Measurements from ENCODE around the gene THAP7. TPM values are rescaled to one million over a fixed set of nuclear protein-coding genes. Genes with fewer than 3 reads are reported as not detected.

THAP7 gene
- total RNA-seq, 1 experiment from 2014 or later, result 19.3 TPM

GRCh38 chr22:20975541-20976290 is 26.2 kb downstream of the THAP7 start:
- Mint-ChIP-seq H3K4me3 (no peak overlapping the region), H3K9me3 (peaks cover 12% of the 10 kb centered on the region), H3K36me3 (peaks cover 10% of the 10 kb centered on the region; the same call in 1 of the 2 replicates), H3K27me3 (ENCODE audit: low read depth) (peaks cover 33% of the 10 kb centered on the region), H3K27ac (no peak overlapping the region), H3K4me1 (peaks cover 17% of the 10 kb centered on the region)
- DNase-seq (ENCODE audit: low spot score) (no peak), ATAC-seq (no peak)
- TF ChIP-seq, protein P1, sequence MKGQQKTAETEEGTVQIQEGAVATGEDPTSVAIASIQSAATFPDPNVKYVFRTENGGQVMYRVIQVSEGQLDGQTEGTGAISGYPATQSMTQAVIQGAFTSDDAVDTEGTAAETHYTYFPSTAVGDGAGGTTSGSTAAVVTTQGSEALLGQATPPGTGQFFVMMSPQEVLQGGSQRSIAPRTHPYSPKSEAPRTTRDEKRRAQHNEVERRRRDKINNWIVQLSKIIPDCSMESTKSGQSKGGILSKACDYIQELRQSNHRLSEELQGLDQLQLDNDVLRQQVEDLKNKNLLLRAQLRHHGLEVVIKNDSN (CRISPR knock-in tag; IDR thresholded peaks at IDR 0.05), result no peak
- TF ChIP-seq, protein P2, sequence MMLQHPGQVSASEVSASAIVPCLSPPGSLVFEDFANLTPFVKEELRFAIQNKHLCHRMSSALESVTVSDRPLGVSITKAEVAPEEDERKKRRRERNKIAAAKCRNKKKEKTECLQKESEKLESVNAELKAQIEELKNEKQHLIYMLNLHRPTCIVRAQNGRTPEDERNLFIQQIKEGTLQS (CRISPR knock-in tag; conservative IDR thresholded peaks at IDR 0.05), result no peak
- TF ChIP-seq, protein P3, sequence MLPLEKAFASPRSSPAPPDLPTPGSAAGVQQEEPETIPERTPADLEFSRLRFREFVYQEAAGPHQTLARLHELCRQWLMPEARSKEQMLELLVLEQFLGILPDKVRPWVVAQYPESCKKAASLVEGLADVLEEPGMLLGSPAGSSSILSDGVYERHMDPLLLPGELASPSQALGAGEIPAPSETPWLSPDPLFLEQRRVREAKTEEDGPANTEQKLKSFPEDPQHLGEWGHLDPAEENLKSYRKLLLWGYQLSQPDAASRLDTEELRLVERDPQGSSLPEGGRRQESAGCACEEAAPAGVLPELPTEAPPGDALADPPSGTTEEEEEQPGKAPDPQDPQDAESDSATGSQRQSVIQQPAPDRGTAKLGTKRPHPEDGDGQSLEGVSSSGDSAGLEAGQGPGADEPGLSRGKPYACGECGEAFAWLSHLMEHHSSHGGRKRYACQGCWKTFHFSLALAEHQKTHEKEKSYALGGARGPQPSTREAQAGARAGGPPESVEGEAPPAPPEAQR (CRISPR knock-in tag; IDR thresholded peaks at IDR 0.05), result no peak
- TF ChIP-seq, protein P4, sequence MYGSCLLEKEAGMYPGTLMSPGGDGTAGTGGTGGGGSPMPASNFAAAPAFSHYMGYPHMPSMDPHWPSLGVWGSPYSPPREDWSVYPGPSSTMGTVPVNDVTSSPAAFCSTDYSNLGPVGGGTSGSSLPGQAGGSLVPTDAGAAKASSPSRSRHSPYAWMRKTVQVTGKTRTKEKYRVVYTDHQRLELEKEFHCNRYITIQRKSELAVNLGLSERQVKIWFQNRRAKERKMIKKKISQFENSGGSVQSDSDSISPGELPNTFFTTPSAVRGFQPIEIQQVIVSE (CRISPR knock-in tag; IDR thresholded peaks at IDR 0.05; ENCODE audit: borderline replicate concordance), result no peak
- TF ChIP-seq ZBTB43 (CRISPR knock-in tag; IDR thresholded peaks at IDR 0.05), result no peak
- TF ChIP-seq, protein P5, sequence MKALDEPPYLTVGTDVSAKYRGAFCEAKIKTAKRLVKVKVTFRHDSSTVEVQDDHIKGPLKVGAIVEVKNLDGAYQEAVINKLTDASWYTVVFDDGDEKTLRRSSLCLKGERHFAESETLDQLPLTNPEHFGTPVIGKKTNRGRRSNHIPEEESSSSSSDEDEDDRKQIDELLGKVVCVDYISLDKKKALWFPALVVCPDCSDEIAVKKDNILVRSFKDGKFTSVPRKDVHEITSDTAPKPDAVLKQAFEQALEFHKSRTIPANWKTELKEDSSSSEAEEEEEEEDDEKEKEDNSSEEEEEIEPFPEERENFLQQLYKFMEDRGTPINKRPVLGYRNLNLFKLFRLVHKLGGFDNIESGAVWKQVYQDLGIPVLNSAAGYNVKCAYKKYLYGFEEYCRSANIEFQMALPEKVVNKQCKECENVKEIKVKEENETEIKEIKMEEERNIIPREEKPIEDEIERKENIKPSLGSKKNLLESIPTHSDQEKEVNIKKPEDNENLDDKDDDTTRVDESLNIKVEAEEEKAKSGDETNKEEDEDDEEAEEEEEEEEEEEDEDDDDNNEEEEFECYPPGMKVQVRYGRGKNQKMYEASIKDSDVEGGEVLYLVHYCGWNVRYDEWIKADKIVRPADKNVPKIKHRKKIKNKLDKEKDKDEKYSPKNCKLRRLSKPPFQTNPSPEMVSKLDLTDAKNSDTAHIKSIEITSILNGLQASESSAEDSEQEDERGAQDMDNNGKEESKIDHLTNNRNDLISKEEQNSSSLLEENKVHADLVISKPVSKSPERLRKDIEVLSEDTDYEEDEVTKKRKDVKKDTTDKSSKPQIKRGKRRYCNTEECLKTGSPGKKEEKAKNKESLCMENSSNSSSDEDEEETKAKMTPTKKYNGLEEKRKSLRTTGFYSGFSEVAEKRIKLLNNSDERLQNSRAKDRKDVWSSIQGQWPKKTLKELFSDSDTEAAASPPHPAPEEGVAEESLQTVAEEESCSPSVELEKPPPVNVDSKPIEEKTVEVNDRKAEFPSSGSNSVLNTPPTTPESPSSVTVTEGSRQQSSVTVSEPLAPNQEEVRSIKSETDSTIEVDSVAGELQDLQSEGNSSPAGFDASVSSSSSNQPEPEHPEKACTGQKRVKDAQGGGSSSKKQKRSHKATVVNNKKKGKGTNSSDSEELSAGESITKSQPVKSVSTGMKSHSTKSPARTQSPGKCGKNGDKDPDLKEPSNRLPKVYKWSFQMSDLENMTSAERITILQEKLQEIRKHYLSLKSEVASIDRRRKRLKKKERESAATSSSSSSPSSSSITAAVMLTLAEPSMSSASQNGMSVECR (CRISPR knock-in tag; IDR thresholded peaks at IDR 0.05; ENCODE audit: borderline replicate concordance), result no peak
- no peak for TF ChIP-seq PRRX2 (CRISPR knock-in tag; IDR thresholded peaks at IDR 0.05)
- TF ChIP-seq FOXP1 (CRISPR knock-in tag; IDR thresholded peaks at IDR 0.05; ENCODE audit: borderline replicate concordance), result no peak
- TF ChIP-seq USF2 (CRISPR knock-in tag; IDR thresholded peaks at IDR 0.05), result no peak
- no peak for TF ChIP-seq CBFB (CRISPR knock-in tag; IDR thresholded peaks at IDR 0.05; ENCODE audit: low read depth)
- no peak for TF ChIP-seq E2F5 (CRISPR knock-in tag; IDR thresholded peaks at IDR 0.05)
- no peak for TF ChIP-seq SOX15 (CRISPR knock-in tag; IDR thresholded peaks at IDR 0.05)
- POLR2A ChIA-PET, result no interaction called here
- CTCF ChIA-PET, result interaction anchor here (4.7 kb wide), 1 partner anchor 90 kb away, joined by 14 read pairs; no protein-coding TSS in a partner anchor

Data from WTC11 (cell line).